ENCODE measurements around the gene RASGRF2.

Gene RASGRF2

GRCh38 chr5:81171769-81172168 is 211.6 kb downstream of the RASGRF2 start:
- DNase-seq (ENCODE audit: low read depth), result no peak

DNA sequence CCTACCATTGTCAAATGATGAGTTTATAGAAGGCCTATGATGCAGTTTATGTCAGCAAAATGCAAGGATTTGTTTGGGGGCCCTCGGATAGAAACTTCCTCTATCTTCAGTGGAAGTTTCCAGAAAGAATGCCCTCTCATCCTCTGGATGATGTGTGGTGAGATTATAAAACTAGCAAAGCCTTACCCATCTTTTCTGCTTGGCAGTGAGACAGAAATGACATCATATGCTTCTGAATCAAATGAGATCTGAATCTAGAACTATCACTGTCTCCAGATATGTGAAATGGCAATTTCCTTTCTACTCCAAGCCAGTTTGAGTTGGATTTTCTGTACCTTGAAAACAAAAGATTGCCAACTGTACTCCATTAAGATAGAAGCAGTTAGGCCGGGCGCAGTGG is 212.5 kb downstream of the RASGRF2 start:
- DNase-seq (ENCODE audit: low read depth), result no peak

DNA sequence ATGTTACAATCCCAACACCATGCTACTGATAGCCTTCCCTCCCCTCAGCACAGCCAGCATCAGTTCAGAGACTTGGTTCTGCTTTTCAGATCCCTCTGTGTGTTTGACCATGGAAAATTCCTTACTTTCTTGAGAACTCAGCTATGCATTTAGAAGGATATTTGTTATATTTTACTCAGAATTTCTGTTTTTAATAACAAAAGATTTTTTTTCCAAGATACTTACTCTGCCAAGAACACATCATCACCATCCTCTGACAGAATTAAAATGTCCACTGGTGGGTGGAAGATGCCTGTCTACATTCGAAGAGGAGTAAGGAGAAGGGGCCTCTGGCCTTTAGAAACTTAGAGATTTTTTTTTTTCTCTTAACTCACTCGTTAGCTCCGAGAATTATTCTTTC is 216.9 kb downstream of the RASGRF2 start:
- no peak for DNase-seq (ENCODE audit: low read depth)

GRCh38 chr5:81179959-81180358 is 219.8 kb downstream of the RASGRF2 start:
- no peak for DNase-seq (ENCODE audit: low read depth)

DNA sequence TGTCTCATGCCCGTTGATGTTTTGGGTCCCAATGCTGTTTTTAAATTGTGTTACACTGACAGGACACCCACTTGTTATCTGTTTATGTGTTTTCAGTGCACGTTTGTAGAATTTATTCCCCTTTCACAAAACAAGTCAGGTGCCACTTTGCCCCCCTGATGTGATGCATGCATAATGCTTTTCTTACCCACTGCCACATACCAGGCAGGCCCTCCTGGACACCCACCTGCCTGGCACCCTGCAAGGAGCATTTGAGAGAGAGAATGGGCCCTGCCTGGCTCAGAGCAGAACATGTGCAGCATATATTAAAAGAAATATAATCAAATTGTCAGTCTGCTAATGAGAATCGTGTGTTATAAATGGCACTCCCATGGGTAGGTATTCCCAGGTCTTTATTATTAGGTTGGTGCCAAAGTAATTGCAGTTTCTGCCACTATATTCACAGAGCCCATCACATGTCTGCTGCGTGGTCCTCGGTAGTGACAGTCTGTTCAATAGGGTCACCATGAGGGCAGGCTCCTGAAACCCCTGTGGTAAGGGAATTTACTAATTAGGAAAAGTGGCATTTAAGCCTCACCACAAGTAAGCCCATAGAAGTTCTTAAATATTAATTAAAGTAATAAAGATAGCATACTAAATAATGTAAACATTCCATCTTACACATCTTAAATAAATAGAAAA is 220.8 kb downstream of the RASGRF2 start:
- no peak for DNase-seq (ENCODE audit: low read depth)

GRCh38 chr5:81181576-81182316 is 221.6 kb downstream of the RASGRF2 start:
- no peak for DNase-seq (ENCODE audit: low read depth)

GRCh38 chr5:81182396-81183390 is 222.5 kb downstream of the RASGRF2 start:
- no peak for DNase-seq (ENCODE audit: low read depth)

- DNase-seq (ENCODE audit: low read depth), result no peak
Observed at GRCh38 chr5:81183811-81184748, 223.9 kb downstream of the RASGRF2 start.

DNA sequence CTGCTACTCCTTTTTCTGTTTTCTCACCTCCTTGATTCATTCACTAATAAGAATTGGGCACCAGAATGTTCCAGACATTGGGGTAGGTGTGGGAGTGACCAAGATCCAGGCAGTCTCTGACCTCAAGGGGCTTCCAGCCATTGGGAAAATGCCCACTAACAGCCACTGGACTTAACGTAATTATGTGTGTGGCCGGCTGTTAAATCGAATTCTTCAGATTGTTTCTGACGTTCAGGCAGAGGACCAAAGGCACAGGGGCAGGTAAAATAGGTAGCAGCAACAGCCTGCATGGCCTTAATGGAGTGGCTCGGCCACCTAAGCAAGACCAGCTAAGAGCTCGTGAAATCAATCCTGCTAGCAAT is 224.6 kb downstream of the RASGRF2 start:
- DNase-seq (ENCODE audit: low read depth), result no peak

GRCh38 chr5:81187885-81188284 is 227.7 kb downstream of the RASGRF2 start:
- DNase-seq (ENCODE audit: low read depth), result no peak

DNA sequence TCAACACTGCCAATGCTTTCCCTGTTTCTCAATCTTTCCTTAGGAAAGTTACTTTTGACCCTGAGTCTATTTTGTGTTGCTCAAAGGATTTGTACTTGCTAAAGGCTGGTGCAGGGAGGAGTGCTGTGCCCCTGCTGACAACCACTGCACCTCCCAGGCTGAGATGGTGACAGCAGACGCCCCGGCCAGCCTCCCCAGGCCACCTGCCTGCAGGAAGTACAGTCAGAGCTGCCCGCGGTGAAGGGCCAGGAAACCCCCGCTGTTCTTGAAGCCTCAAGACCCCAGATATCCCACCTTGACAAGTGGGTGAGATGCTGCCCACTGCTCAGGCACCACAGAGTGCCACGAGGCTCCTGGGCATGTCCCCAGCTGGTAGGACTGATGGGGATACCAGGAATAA is 228.8 kb downstream of the RASGRF2 start:
- no peak for DNase-seq (ENCODE audit: low read depth)

DNA sequence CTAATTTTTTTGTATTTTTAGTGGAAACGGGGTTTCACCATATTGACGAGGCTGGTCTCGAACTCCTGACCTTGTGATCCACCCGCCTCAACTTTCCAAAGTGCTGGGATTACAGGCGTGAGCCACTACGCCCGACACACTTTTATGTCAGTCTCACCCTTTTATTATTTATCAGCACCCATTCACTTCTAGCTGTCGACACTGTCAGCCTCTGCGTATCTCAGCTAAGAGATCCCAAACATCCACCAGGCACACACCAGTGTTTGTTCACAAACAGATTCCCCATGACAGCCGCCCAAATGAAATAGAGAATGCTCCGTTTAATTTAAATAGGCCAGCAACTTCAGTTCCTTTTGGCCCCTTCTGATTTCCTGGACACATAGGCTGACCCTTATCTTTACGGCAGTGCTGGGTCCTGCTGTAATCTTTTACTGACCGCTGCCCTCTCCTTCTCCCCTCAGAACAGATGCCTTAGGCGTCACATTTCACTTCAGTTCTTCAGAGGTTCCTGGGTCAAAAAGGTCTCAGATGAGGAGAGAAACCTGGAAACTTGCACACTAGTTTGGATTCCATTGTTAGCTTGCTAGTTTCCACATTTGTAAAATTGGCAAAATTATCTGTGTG is 229.8 kb downstream of the RASGRF2 start:
- DNase-seq (ENCODE audit: low read depth), result no peak

GRCh38 chr5:81191726-81192372 is 231.7 kb downstream of the RASGRF2 start:
- no peak for DNase-seq (ENCODE audit: low read depth)

DNA sequence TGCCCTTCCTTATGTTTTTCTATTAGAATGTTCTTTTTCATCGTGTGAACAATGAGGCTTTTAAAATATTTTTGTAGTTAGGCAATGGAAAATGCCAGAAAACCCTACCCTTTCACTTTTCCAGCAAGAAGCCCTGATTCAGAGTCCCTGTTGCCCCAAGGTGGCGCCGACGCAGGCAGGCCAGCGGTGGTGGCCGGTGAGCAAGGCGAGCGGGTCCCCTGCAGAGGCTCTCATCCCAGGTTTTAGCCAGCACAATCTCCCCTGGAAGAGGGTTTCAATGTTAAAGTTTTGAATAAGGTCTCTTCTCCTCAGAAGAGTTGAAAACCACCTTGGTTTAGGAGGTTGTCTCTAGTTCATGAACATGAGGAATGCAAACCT is 232.2 kb downstream of the RASGRF2 start:
- DNase-seq (ENCODE audit: low read depth), result no peak

DNA sequence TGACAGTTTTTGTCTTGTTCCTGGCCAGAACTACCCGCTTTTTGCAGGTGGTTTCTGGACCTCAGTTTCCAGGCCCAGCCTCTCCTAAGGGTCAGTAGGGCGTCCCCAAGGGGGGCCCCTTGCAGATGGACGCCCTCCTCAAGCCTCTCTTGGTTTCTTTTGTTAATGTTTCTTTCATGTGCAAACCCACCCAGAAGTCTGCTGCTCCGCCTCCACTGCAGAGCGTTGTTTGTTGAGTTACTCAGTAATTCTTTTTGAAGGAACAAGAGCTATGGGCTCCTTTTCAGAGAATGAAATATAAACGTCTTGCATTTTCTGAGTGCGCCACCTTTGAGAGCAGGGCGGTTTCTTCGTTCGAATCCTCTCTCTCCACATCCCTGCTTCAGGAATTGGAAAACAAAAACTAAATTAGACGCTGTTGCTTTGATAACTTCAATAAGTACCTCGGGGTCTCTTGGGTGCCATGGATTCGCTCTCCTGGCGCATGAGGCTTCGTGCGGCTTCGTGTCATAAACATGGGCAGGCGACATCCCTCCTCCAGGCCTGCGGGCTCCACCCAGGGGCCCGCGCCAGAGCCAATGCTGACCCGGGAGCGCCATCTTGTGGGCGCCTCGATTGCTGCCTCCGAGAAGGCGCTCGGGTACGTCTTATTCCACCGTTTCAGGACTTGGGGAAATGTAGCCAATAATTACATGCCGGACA is 234.6 kb downstream of the RASGRF2 start:
- peak; percentile 74 for DNase-seq (ENCODE audit: low read depth)

DNA sequence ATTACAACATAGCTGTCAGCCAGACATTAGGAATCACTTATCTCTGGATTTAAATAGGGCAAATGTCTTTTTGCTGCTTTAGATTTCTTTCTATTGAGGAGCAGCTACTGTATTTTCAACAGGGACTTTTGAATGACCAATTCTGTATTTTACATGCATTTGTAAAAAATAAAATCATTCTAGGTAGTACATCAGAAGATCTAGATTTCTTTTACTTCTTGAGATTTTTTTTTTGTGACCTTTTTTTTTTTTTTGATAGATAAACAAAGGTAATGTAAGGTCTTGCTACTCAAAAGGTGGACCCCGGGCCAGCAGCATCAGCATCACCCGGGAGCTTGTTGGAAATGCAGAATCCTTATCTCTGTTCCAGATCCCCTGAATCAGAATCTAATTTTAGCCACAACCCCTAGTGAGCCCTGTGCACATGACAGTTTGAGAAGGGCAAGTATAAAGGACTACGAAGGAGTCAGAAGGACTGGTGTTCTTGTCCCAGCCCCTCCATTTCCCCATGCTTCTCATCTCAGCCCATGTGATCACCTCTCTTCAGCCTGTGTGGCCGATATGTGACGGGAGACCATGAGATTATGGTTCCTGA is 235.3 kb downstream of the RASGRF2 start:
- no peak for DNase-seq (ENCODE audit: low read depth)

DNA sequence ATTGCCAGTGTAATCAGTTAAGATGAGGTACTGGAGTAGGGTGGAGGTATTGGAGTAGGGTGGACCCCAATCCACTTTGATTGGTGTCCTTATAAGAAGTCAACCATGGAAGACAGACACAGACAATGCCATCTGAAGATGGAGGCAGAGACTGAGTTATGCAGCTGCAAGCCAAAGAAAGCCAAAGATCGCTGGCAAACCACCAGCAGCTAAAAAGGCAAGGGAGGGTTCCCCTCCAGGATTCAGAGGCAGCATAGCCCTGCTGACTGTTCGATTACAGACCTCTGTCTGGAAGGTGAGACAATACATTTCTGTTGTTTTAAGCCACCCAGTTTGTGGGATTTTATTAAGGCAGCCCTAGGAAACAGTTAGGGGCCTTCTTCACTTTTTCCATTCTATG is 242.5 kb downstream of the RASGRF2 start:
- DNase-seq (ENCODE audit: low read depth), result no peak

GRCh38 chr5:81203729-81204128 is 243.6 kb downstream of the RASGRF2 start:
- no peak for DNase-seq (ENCODE audit: low read depth)

DNA sequence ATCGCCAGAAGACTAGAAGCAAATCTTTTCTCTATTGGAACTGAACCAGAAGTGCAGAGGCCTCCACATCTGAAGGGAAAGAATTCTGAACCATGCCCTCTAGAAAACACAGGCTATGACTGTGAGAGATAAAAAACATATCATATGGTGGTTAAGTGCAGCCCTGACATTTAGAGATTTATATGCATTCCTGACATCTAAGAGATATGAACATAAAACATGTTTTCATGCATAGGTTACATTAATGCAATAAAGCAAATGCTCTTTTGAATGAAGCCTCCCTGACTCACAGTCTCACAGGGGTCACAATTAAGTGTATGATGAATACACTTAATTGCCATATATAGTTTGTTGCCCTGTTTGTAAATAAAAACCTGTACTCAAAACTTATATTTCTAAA is 244.0 kb downstream of the RASGRF2 start:
- DNase-seq (ENCODE audit: low read depth), result no peak

DNA sequence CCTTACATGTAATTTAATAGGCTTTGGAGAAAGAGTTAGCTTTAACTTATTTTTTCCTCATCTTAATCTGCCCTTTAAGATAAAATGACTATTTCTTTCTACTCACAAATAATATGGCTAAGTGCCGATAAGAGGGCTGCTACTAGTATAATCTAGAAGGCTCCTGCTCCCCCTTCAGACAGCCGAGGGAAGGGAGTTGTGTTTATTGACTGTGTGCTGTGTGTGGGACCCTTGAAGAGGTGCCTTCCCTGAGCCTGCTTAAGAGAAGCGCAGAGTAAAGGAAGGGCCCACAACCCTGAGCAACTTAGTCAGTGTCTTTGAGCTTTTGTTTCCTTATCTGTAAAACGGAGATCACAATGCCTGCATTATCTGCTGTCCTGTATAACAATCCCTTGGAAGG is 244.9 kb downstream of the RASGRF2 start:
- no peak for DNase-seq (ENCODE audit: low read depth)
